Suppressor macrophage treated with lipopolysaccharide for 4 hours (primary cell): ENCODE measurements around the gene CYBB.
"Not testable (repeated sequence)": the region's sequence is repeated elsewhere in the genome, so short reads cannot be mapped to it uniquely, and the experiment has no call there.

ENCODE experiments used
- DNase-seq: peaks from one replicate; pipeline ENCODE4 v3.0.0-alpha.2; 2020

The CYBB gene

GRCh38 chrX:37779857-37780256 lies at the start of gene CYBB:
TSS of gene CYBB (plus strand) at chrX:37780059. CDS start at chrX:37780078, 19 bp downstream.
- DNase-seq = peak; percentile 51

GRCh38 chrX:37745354-37745753 lies 34.5 kb upstream of the CYBB start:
- peak; percentile 74 for DNase-seq

GRCh38 chrX:37745835-37746217 lies 34.0 kb upstream of the CYBB start:
- peak; percentile 49 for DNase-seq

GRCh38 chrX:37746218-37746941 lies 33.5 kb upstream of the CYBB start:
- peak; percentile 74 for DNase-seq

- no peak for DNase-seq
Measured at GRCh38 chrX:37746951-37747350, 32.9 kb upstream of the CYBB start.

GRCh38 chrX:37752281-37752680 lies 27.6 kb upstream of the CYBB start:
- DNase-seq = no peak

- no peak for DNase-seq
Measured at GRCh38 chrX:37752936-37753335, 26.9 kb upstream of the CYBB start.

- no peak for DNase-seq
Measured at GRCh38 chrX:37753384-37753783, 26.5 kb upstream of the CYBB start.

- no peak for DNase-seq
Measured at GRCh38 chrX:37754516-37754915, 25.3 kb upstream of the CYBB start.

- DNase-seq = peak; percentile 65
Measured at GRCh38 chrX:37755025-37755424, 24.8 kb upstream of the CYBB start.

GRCh38 chrX:37757082-37757481 lies 22.8 kb upstream of the CYBB start:
- DNase-seq = no peak

- DNase-seq = no peak
Measured at GRCh38 chrX:37759351-37759750, 20.5 kb upstream of the CYBB start.

GRCh38 chrX:37759878-37760418 lies 19.9 kb upstream of the CYBB start:
- no peak for DNase-seq

- no peak for DNase-seq
Measured at GRCh38 chrX:37763400-37763799, 16.5 kb upstream of the CYBB start.

GRCh38 chrX:37765507-37765906 lies 14.4 kb upstream of the CYBB start:
- DNase-seq = no peak

GRCh38 chrX:37767430-37767829 lies 12.4 kb upstream of the CYBB start:
- no peak for DNase-seq

GRCh38 chrX:37768866-37769265 lies 11.0 kb upstream of the CYBB start:
- not testable (repeated sequence) for DNase-seq

- DNase-seq = no peak
Measured at GRCh38 chrX:37776283-37776986, 3.4 kb upstream of the CYBB start.

GRCh38 chrX:37776987-37777325 lies 2.9 kb upstream of the CYBB start:
- no peak for DNase-seq

GRCh38 chrX:37781081-37781480 lies 1.2 kb downstream of the CYBB start:
- peak; percentile 36 for DNase-seq

GRCh38 chrX:37781814-37782213 lies 2.0 kb downstream of the CYBB start:
- peak; percentile 36 for DNase-seq

- no peak for DNase-seq
Measured at GRCh38 chrX:37782359-37782758, 2.5 kb downstream of the CYBB start.

- no peak for DNase-seq
Measured at GRCh38 chrX:37783305-37783704, 3.4 kb downstream of the CYBB start.

GRCh38 chrX:37785569-37785968 lies 5.7 kb downstream of the CYBB start:
- DNase-seq = peak; percentile 83
